NCI-H748 (cell line): ENCODE data around the gene PNKD.

Experiments used
- DNase-seq: peaks from one replicate; lab custom pipeline; 2025; ENCODE audit not compliant: unreplicated experiment; lab: John Stamatoyannopoulos, UW

PNKD gene

GRCh38 chr2:218256612-218257350, 13.5 kb upstream of the PNKD start:
- no peak for DNase-seq

- DNase-seq = no peak
Measured at GRCh38 chr2:218257390-218257981, 12.8 kb upstream of the PNKD start.

GRCh38 chr2:218259099-218259961, 11.0 kb upstream of the PNKD start:
- no peak for DNase-seq

GRCh38 chr2:218260166-218260565, 10.2 kb upstream of the PNKD start:
- DNase-seq = no peak

GRCh38 chr2:218260742-218261422, 9.4 kb upstream of the PNKD start, which contains the start of gene GPBAR1:
GPBAR1 (plus strand) TSS chr2:218261015; CDS start chr2:218262725, 1,710 bp downstream.
- peak; percentile 14 for DNase-seq

- no peak for DNase-seq
Measured at GRCh38 chr2:218261423-218262236, 8.7 kb upstream of the PNKD start.

- no peak for DNase-seq
Measured at GRCh38 chr2:218262237-218262600, 8.1 kb upstream of the PNKD start.

GRCh38 chr2:218262631-218263586, 7.4 kb upstream of the PNKD start:
- DNase-seq = no peak

GRCh38 chr2:218263817-218264641, 6.3 kb upstream of the PNKD start:
- DNase-seq = no peak

GRCh38 chr2:218264773-218265561, 5.4 kb upstream of the PNKD start:
- DNase-seq = no peak

- no peak for DNase-seq
Measured at GRCh38 chr2:218265626-218266025, 4.7 kb upstream of the PNKD start.

GRCh38 chr2:218266316-218266979, 3.9 kb upstream of the PNKD start:
- no peak for DNase-seq

- no peak for DNase-seq
Measured at GRCh38 chr2:218267259-218267658, 3.1 kb upstream of the PNKD start.

GRCh38 chr2:218270721-218271486, 585 bp downstream of the PNKD start:
- DNase-seq = peak; percentile 49

- no peak for DNase-seq
Measured at GRCh38 chr2:218271487-218271797, 1.1 kb downstream of the PNKD start.

GRCh38 chr2:218271865-218272530, 1.7 kb downstream of the PNKD start:
- no peak for DNase-seq
